Cerebellar cortex (tissue), 1 donor: ENCODE results near the gene RAF1.

Experiments used
- DNase-seq: peaks from one replicate; pipeline ENCODE4 v3.0.0-alpha.2; 2015; ENCODE audit warnings: low spot score

Gene RAF1

GRCh38 chr3:12591456-12591855 is 72.5 kb downstream of the RAF1 start:
- no peak for DNase-seq

- DNase-seq, result no peak
Observed at GRCh38 chr3:12590096-12590495, 73.8 kb downstream of the RAF1 start.

- no peak for DNase-seq
Observed at GRCh38 chr3:12588039-12589009, 75.6 kb downstream of the RAF1 start.

- no peak for DNase-seq
Observed at GRCh38 chr3:12586403-12586802, 77.5 kb downstream of the RAF1 start.

- no peak for DNase-seq
Observed at GRCh38 chr3:12585970-12586369, 77.9 kb downstream of the RAF1 start.

GRCh38 chr3:12585181-12585580 is 78.7 kb downstream of the RAF1 start:
- DNase-seq, result no peak

GRCh38 chr3:12584083-12584482 is 79.8 kb downstream of the RAF1 start:
- DNase-seq, result no peak

- DNase-seq, result no peak
Observed at GRCh38 chr3:12583280-12583679, 80.6 kb downstream of the RAF1 start.

GRCh38 chr3:12582730-12583129 is 81.2 kb downstream of the RAF1 start:
- no peak for DNase-seq

GRCh38 chr3:12579905-12580304 is 84.0 kb downstream of the RAF1 start:
- no peak for DNase-seq

GRCh38 chr3:12579456-12579855 is 84.5 kb downstream of the RAF1 start:
- no peak for DNase-seq

- no peak for DNase-seq
Observed at GRCh38 chr3:12578742-12579141, 85.2 kb downstream of the RAF1 start.

- DNase-seq, result no peak
Observed at GRCh38 chr3:12577379-12577778, 86.5 kb downstream of the RAF1 start.

GRCh38 chr3:12574661-12575060 is 89.3 kb downstream of the RAF1 start:
- no peak for DNase-seq

GRCh38 chr3:12574131-12574530 is 89.8 kb downstream of the RAF1 start:
- DNase-seq, result no peak

- no peak for DNase-seq
Observed at GRCh38 chr3:12571986-12572385, 91.9 kb downstream of the RAF1 start.

- DNase-seq, result no peak
Observed at GRCh38 chr3:12569836-12570235, 94.1 kb downstream of the RAF1 start.

- DNase-seq, result no peak
Observed at GRCh38 chr3:12568747-12569146, 95.2 kb downstream of the RAF1 start.

- DNase-seq, result no peak
Observed at GRCh38 chr3:12566976-12567375, 96.9 kb downstream of the RAF1 start.

GRCh38 chr3:12562451-12562850 is 101.5 kb downstream of the RAF1 start:
- DNase-seq, result no peak

- DNase-seq, result no peak
Observed at GRCh38 chr3:12561397-12561796, 102.5 kb downstream of the RAF1 start.

GRCh38 chr3:12560505-12561190 is 103.3 kb downstream of the RAF1 start:
- peak; percentile 85 for DNase-seq

GRCh38 chr3:12559520-12559919 is 104.4 kb downstream of the RAF1 start:
- peak; percentile 57 for DNase-seq
